HepG2 (cell line): ENCODE measurements around the gene NAB2. TPM values are rescaled to one million over a fixed set of nuclear protein-coding genes. Genes with fewer than 3 reads are reported as not detected.

Experiments
- CEBPG ChIP-seq: IDR thresholded peaks from 2 replicates; pipeline ENCODE4 v1.6.1; 2016
- FOXC1 ChIP-seq: sonication (generic); formaldehyde crosslinking; IDR thresholded peaks from 2 replicates; pipeline ENCODE4 v1.8.0; 2022; ENCODE audit warnings: mild to moderate bottlenecking, missing genetic modification reagents, borderline replicate concordance
- HIC2 ChIP-seq: sonication (generic); formaldehyde crosslinking; IDR thresholded peaks from 2 replicates; pipeline ENCODE4 v1.9.0; 2022; ENCODE audit warnings: low read depth, missing genetic modification reagents
- KMT2B ChIP-seq: IDR thresholded peaks from 2 replicates; pipeline ENCODE4 v1.6.1; 2016; ENCODE audit warnings: missing genetic modification reagents, missing compliant biosample characterization
- MEF2D ChIP-seq: sonication (generic); formaldehyde crosslinking; IDR thresholded peaks from 2 replicates; pipeline ENCODE4 v1.5.1; 2020; ENCODE audit warnings: mild to moderate bottlenecking, missing genetic modification reagents
- MTF1 ChIP-seq: sonication (generic); formaldehyde crosslinking; IDR thresholded peaks from 2 replicates; pipeline ENCODE4 v1.5.0; 2020; ENCODE audit warnings: missing genetic modification reagents
- NR2F2 ChIP-seq: IDR thresholded peaks from 2 replicates; pipeline ENCODE4 v1.6.1; 2012; ENCODE audit warnings: low read depth, inconsistent platforms, borderline replicate concordance
- NR2F6 ChIP-seq, 2 experiments: IDR thresholded peaks; 2 replicates each; pipeline ENCODE4 v1.6.1; 2016; ENCODE audit warnings: antibody characterized with exemption in 1 of 2, mild to moderate bottlenecking in 1 of 2
- TAF15 ChIP-seq: fragments of 200-400 bp; formaldehyde crosslinking; IDR thresholded peaks from one replicate; pipeline ENCODE4 v1.6.1; 2018; ENCODE audit warnings: mild to moderate bottlenecking, low read depth, low read length; ENCODE audit not compliant: poor library complexity, severe bottlenecking
- TFDP2 ChIP-seq: sonication (generic); formaldehyde crosslinking; IDR thresholded peaks from 2 replicates; pipeline ENCODE4 v1.4.0; 2020; ENCODE audit warnings: missing genetic modification reagents
- ZMAT3 ChIP-seq: sonication (generic); formaldehyde crosslinking; conservative IDR thresholded peaks from 2 replicates; pipeline ENCODE4 v1.7.0; 2021; ENCODE audit warnings: missing genetic modification reagents
- ZNF510 ChIP-seq: sonication (generic); formaldehyde crosslinking; IDR thresholded peaks from 2 replicates; pipeline ENCODE4 v1.4.0; 2020; ENCODE audit warnings: low read depth, mild to moderate bottlenecking, missing genetic modification reagents
- ZNF773 ChIP-seq: sonication (generic); formaldehyde crosslinking; IDR thresholded peaks from 2 replicates; pipeline ENCODE4 v1.4.0; 2020; ENCODE audit warnings: missing genetic modification reagents, borderline replicate concordance
- ZNF883 ChIP-seq: sonication (generic); formaldehyde crosslinking; IDR thresholded peaks from 2 replicates; pipeline ENCODE4 v1.5.1; 2020; ENCODE audit warnings: mild to moderate bottlenecking, missing genetic modification reagents; ENCODE audit errors: not compliant biosample characterization
- polyA plus RNA-seq, 8 experiments: library from polyadenylated mRNA; depleted of rRNA in 3 of 8; stranded (reverse) in 7 of 8; unstranded in 1 of 8; fragments of >200 nt; fragmentation: Illumina TruSeq in 4 of 8; extraction: Trizol in 4 of 8; gene quantifications; 2 replicates each; pipeline versions ENCODE4 v1.2.1 to v1.2.3, GENCODE V29; 2011 to 2016; ENCODE audit warnings: low read depth in 4 of 8, missing spikeins in 1 of 8, mixed read lengths in 1 of 8; ENCODE audit not compliant: insufficient read depth in 1 of 8
- total RNA-seq, 5 experiments: library from RNA; depleted of rRNA; stranded (reverse); fragments of >200 nt; fragmentation: Illumina TruSeq; extraction: Trizol; gene quantifications; 2 replicates each; pipeline ENCODE4 v1.2.3, GENCODE V29; 2016; ENCODE audit warnings: low read depth in 1 of 5
- TF ChIP-seq, protein P1 (sequence below), 2 experiments: sonication (generic) in 1 of 2; formaldehyde crosslinking in 1 of 2; IDR thresholded peaks; 2 replicates each; pipeline versions ENCODE4 v1.5.1 to v1.6.1; 2011 to 2020; ENCODE audit warnings: borderline replicate concordance in 1 of 2, low read depth in 1 of 2, low read length in 1 of 2, mild to moderate bottlenecking in 1 of 2, missing genetic modification reagents in 1 of 2, moderate library complexity in 1 of 2
- TF ChIP-seq, protein P2 (sequence below): IDR thresholded peaks from 2 replicates; pipeline ENCODE4 v1.6.1; 2016; ENCODE audit warnings: missing genetic modification reagents, missing compliant biosample characterization
- TF ChIP-seq, protein P3 (sequence below): sonication (generic); formaldehyde crosslinking; IDR thresholded peaks from 2 replicates; pipeline ENCODE4 v1.9.0; 2021; ENCODE audit warnings: missing genetic modification reagents, mild to moderate bottlenecking, borderline replicate concordance

NAB2 gene
- total and polyA plus RNA-seq, 2 of the 13 experiments (the other 11 are each of a cell fraction or from before 2014, with no cell fraction given): 11.7 to 12.9 TPM

DNA sequence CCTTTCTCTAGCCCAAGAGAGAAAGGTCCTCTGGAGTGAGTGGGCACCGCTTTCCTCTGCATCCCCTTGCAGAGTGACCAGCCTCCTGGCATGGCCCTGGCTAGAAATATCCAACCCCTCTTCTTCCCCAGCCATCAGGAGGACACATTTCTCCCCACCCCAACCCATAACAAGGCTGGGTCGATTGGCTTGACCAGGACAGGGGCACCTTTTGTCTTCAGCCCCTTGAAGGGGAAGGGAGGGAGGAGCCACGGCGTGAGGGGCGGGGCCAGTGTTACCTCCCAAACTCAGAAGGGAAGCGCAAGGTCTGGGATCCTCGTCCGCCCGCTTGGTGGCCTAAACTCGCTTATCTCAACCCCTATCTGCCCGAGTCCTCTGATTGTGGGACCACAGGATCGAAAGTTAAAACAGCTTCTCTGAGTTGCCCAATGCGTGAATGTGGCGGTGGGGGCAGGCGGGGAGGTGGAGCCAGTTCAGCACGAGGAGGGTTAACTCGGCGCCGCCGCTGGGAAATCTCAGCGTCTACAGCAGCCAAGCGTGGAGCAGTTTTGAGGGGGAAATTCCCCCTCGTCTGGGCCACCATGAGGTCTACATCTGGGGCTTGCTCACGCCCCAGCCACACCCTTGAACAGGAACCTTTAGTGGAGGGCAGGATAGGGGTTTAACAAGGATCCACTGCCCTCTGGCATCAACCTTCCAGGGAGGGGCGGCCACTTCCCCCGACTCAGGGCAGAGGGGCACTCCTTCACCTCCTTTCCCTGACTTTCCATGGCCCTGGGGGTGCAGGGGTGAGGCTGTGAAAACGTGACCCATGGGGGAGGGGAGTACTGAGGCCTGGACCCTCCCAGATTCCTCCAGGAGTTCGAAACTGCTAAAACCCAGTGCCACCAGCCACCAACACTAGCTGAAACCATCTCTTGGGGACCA lies 21.5 kb downstream of the NAB2 start (continued):
- no peak for TF ChIP-seq MTF1 (CRISPR knock-in tag)
- TF ChIP-seq, protein P1, sequence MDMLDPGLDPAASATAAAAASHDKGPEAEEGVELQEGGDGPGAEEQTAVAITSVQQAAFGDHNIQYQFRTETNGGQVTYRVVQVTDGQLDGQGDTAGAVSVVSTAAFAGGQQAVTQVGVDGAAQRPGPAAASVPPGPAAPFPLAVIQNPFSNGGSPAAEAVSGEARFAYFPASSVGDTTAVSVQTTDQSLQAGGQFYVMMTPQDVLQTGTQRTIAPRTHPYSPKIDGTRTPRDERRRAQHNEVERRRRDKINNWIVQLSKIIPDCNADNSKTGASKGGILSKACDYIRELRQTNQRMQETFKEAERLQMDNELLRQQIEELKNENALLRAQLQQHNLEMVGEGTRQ (IDR thresholded peaks at IDR 0.05; ENCODE audit: low read depth, low read length): no peak
- TF ChIP-seq, protein P1 (CRISPR knock-in tag; IDR thresholded peaks at IDR 0.05; ENCODE audit: borderline replicate concordance): peak; percentile 19; the same call in 1 of the 2 replicates
- TF ChIP-seq MEF2D (CRISPR knock-in tag): no peak
- TF ChIP-seq ZNF510 (CRISPR knock-in tag): no peak
- TF ChIP-seq TAF15: no peak
- TF ChIP-seq HIC2 (CRISPR knock-in tag): peak; percentile 57; the same call in 1 of the 2 replicates
- TF ChIP-seq ZNF883 (CRISPR knock-in tag): no peak
- TF ChIP-seq NR2F2: peak; percentile 23; the same call in 1 of the 2 replicates
- peak; percentile 41 for TF ChIP-seq ZMAT3
- TF ChIP-seq ZNF773: no peak
- TF ChIP-seq, protein P2, sequence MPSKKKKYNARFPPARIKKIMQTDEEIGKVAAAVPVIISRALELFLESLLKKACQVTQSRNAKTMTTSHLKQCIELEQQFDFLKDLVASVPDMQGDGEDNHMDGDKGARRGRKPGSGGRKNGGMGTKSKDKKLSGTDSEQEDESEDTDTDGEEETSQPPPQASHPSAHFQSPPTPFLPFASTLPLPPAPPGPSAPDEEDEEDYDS (CRISPR knock-in tag): peak; percentile 61
- peak; percentile 37; the same call in 1 of the 2 replicates for TF ChIP-seq CEBPG
- TF ChIP-seq TFDP2 (CRISPR knock-in tag): no peak
- peak; percentile 22; the same call in 1 of the 2 replicates for TF ChIP-seq KMT2B
- TF ChIP-seq, protein P3, sequence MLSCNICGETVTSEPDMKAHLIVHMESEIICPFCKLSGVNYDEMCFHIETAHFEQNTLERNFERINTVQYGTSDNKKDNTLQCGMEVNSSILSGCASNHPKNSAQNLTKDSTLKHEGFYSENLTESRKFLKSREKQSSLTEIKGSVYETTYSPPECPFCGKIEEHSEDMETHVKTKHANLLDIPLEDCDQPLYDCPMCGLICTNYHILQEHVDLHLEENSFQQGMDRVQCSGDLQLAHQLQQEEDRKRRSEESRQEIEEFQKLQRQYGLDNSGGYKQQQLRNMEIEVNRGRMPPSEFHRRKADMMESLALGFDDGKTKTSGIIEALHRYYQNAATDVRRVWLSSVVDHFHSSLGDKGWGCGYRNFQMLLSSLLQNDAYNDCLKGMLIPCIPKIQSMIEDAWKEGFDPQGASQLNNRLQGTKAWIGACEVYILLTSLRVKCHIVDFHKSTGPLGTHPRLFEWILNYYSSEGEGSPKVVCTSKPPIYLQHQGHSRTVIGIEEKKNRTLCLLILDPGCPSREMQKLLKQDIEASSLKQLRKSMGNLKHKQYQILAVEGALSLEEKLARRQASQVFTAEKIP (CRISPR knock-in tag): no peak
- TF ChIP-seq NR2F6 (IDR thresholded peaks at IDR 0.05): no peak
- no peak for TF ChIP-seq NR2F6 (CRISPR knock-in tag; IDR thresholded peaks at IDR 0.05)
- TF ChIP-seq FOXC1: 0 out of 2 replicates have a peak, but pooled peaks have one; percentile 52
